HEK293 (cell line): ENCODE measurements around the gene NUDT3.
A peak's percentile ranks its signal among the peaks of the same experiment; 100 is the strongest.

ENCODE experiments used
- CTCF ChIA-PET: fragments of 350-600 bp; formaldehyde crosslinking; extraction: SDS; loops from one replicate; lab custom pipeline; 2021; ENCODE audit warnings: antibody characterized with exemption; lab: Yijun Ruan, JAX
- POLR2A ChIA-PET: fragments of 300-600 bp; formaldehyde crosslinking; extraction: SDS; loops from one replicate; lab custom pipeline; 2020; ENCODE audit warnings: antibody characterized with exemption, inconsistent platforms; lab: Yijun Ruan, JAX
- H3K27ac ChIP-seq: fragments of 200-500 bp; sonication (Bioruptor generic); 2 replicates; pipeline ENCODE4 v1.5.1; 2014; ENCODE audit warnings: low read depth, low read length, control low read depth, inconsistent platforms; ENCODE audit errors: extremely low read depth
- H3K36me3 ChIP-seq, 2 experiments: fragments of 200-500 bp in 1 of 2; sonication (Bioruptor generic) in 1 of 2; 1 replicate in 1 of 2; 2 replicates in 1 of 2; pipeline ENCODE4 v1.5.1; 2014 to 2017; ENCODE audit warnings: inconsistent platforms in 2 of 2, low read length in 2 of 2; ENCODE audit not compliant: control insufficient read depth in 2 of 2, insufficient read depth in 1 of 2
- H3K4me1 ChIP-seq: fragments of 200-500 bp; sonication (Bioruptor generic); 2 replicates; pipeline ENCODE4 v1.5.1; 2014; ENCODE audit warnings: mild to moderate bottlenecking, low read length, inconsistent platforms; ENCODE audit not compliant: control insufficient read depth, insufficient read depth
- H3K4me3 ChIP-seq: 2 replicates; pipeline ENCODE4 v1.5.1; 2011; ENCODE audit warnings: low read depth, mild to moderate bottlenecking, control low read depth, low read length, moderate library complexity
- H3K9me3 ChIP-seq: fragments of 200-500 bp; sonication (Bioruptor generic); 2 replicates; pipeline ENCODE4 v1.5.1; 2014; ENCODE audit warnings: low read depth, low read length, inconsistent platforms; ENCODE audit not compliant: control insufficient read depth, insufficient read depth
- BCL11B ChIP-seq: fragments of 450-650 bp; formaldehyde crosslinking; IDR thresholded peaks from 2 replicates; pipeline ENCODE4 v1.5.1; 2016; ENCODE audit warnings: low read depth, missing biosample characterization, missing genetic modification characterization
- FEZF1 ChIP-seq: fragments of 450-650 bp; formaldehyde crosslinking; IDR thresholded peaks from 2 replicates; pipeline ENCODE4 v1.5.1; 2016; ENCODE audit warnings: missing biosample characterization, missing genetic modification characterization
- GLI4 ChIP-seq: fragments of 450-650 bp; formaldehyde crosslinking; IDR thresholded peaks from 2 replicates; pipeline ENCODE4 v1.5.1; 2016; ENCODE audit warnings: missing biosample characterization, missing genetic modification characterization
- GLIS2 ChIP-seq: fragments of 450-650 bp; formaldehyde crosslinking; IDR thresholded peaks from 2 replicates; pipeline ENCODE4 v1.5.1; 2016; ENCODE audit warnings: missing biosample characterization, missing genetic modification characterization
- KLF10 ChIP-seq: fragments of 450-650 bp; IDR thresholded peaks from 2 replicates; pipeline ENCODE4 v1.5.1; 2018; ENCODE audit warnings: missing biosample characterization, mild to moderate bottlenecking, missing genetic modification characterization
- OVOL3 ChIP-seq: fragments of 450-650 bp; formaldehyde crosslinking; IDR thresholded peaks from 2 replicates; pipeline ENCODE4 v1.5.1; 2016; ENCODE audit warnings: missing biosample characterization, missing genetic modification characterization
- ZBTB17 ChIP-seq: fragments of 450-650 bp; formaldehyde crosslinking; IDR thresholded peaks from 2 replicates; pipeline ENCODE4 v1.5.1; 2016; ENCODE audit warnings: missing biosample characterization, missing genetic modification characterization
- ZBTB8A ChIP-seq: fragments of 450-650 bp; formaldehyde crosslinking; IDR thresholded peaks from 2 replicates; pipeline ENCODE4 v1.5.1; 2016; ENCODE audit warnings: missing biosample characterization, missing genetic modification characterization
- ZFP41 ChIP-seq: fragments of 450-650 bp; formaldehyde crosslinking; IDR thresholded peaks from 2 replicates; pipeline ENCODE4 v1.5.1; 2016; ENCODE audit warnings: missing biosample characterization, missing genetic modification characterization, borderline replicate concordance
- ZNF560 ChIP-seq: fragments of 450-650 bp; formaldehyde crosslinking; IDR thresholded peaks from 2 replicates; pipeline ENCODE4 v1.5.1; 2017; ENCODE audit warnings: missing biosample characterization, missing genetic modification characterization, borderline replicate concordance
- ZNF600 ChIP-seq: fragments of 450-650 bp; formaldehyde crosslinking; IDR thresholded peaks from 2 replicates; pipeline ENCODE4 v1.5.1; 2016; ENCODE audit warnings: missing biosample characterization, missing genetic modification characterization
- ZNF830 ChIP-seq: fragments of 450-650 bp; IDR thresholded peaks from 2 replicates; pipeline ENCODE4 v1.5.0; 2018; ENCODE audit warnings: missing biosample characterization, missing genetic modification characterization, low read depth, mild to moderate bottlenecking, moderate library complexity
- ZNF843 ChIP-seq: fragments of 450-650 bp; formaldehyde crosslinking; IDR thresholded peaks from 2 replicates; pipeline ENCODE4 v1.5.1; 2016; ENCODE audit warnings: missing biosample characterization, missing genetic modification characterization
- ZXDB ChIP-seq: fragments of 450-650 bp; formaldehyde crosslinking; IDR thresholded peaks from 2 replicates; pipeline ENCODE4 v1.5.1; 2016; ENCODE audit warnings: missing biosample characterization, missing genetic modification characterization
- TF ChIP-seq, protein P1 (sequence below): fragments of 450-650 bp; formaldehyde crosslinking; IDR thresholded peaks from 2 replicates; pipeline ENCODE4 v1.5.1; 2016; ENCODE audit warnings: missing biosample characterization, missing genetic modification characterization
- TF ChIP-seq, protein P2 (sequence below): fragments of 450-650 bp; formaldehyde crosslinking; IDR thresholded peaks from 2 replicates; pipeline ENCODE4; 2016; ENCODE audit warnings: missing biosample characterization, missing genetic modification characterization
- TF ChIP-seq, protein P3 (sequence below): fragments of 450-650 bp; formaldehyde crosslinking; IDR thresholded peaks from 2 replicates; pipeline ENCODE4 v1.5.1; 2016; ENCODE audit warnings: missing biosample characterization, missing genetic modification characterization, low read depth
- TF ChIP-seq, protein P4 (sequence below): fragments of 450-650 bp; formaldehyde crosslinking; IDR thresholded peaks from 2 replicates; pipeline ENCODE4 v1.5.1; 2016; ENCODE audit warnings: missing biosample characterization, missing genetic modification characterization
- TF ChIP-seq, protein P5 (sequence below): fragments of 450-650 bp; formaldehyde crosslinking; IDR thresholded peaks from 2 replicates; pipeline ENCODE4 v1.5.1; 2016; ENCODE audit warnings: missing biosample characterization, missing genetic modification characterization
- TF ChIP-seq, protein P6 (sequence below): fragments of 450-650 bp; IDR thresholded peaks from 2 replicates; pipeline ENCODE4 v1.5.1; 2018; ENCODE audit warnings: missing biosample characterization, mild to moderate bottlenecking, missing genetic modification characterization

The NUDT3 gene

DNA sequence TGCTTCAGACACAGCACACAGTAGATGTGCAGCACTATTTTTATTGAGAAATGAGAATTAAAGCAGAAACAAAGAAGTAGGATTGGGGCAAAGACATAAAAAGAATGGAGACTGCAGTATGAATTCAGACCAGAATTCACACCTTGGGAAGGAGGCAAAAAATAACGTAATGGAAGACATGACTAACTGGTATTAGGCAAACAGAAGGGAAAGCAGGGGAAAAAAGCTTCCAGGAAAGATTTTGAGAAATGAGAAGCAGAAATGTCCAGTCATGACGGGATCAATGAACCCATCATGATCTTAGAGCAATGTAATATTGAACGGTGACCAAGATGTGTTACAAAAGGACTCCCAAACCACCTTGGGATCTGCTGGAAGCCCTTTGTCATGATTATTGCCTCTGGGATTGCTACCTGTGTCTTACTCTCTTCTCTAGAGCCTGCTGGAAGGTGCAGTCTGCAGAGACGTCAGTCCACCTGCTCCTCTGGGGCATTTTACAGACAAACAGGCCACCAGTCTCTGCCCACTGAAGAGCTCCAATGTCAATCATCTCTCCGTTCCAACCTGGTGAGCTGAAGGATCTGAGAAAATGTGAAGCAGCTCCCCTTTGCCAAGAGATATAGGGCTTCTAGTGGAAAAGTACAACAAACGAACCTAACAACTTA is 8.7 kb downstream of the NUDT3 start:
- H3K9me3 ChIP-seq = no peaks in the 10 kb centered on the region
- peaks cover 0 to 4% of the 10 kb centered on the region in 2 experiments; a peak in 1 of 3 replicates for H3K36me3 ChIP-seq
- POLR2A ChIA-PET = interaction anchor here (0.6 to 0.7 kb wide), 3 partner anchors 32 to 222 kb away, joined by 3 to 6 read pairs (median 4); no protein-coding TSS in a partner anchor
- TF ChIP-seq, protein P1, sequence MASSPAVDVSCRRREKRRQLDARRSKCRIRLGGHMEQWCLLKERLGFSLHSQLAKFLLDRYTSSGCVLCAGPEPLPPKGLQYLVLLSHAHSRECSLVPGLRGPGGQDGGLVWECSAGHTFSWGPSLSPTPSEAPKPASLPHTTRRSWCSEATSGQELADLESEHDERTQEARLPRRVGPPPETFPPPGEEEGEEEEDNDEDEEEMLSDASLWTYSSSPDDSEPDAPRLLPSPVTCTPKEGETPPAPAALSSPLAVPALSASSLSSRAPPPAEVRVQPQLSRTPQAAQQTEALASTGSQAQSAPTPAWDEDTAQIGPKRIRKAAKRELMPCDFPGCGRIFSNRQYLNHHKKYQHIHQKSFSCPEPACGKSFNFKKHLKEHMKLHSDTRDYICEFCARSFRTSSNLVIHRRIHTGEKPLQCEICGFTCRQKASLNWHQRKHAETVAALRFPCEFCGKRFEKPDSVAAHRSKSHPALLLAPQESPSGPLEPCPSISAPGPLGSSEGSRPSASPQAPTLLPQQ (tag by site-specific recombination) = no peak
- peak; percentile 50; the same call in 1 of the 2 replicates for TF ChIP-seq ZNF600 (tag by site-specific recombination)
- TF ChIP-seq, all 188 proteins: peak for 1
- Histone ChIP-seq H3K4me3 (no peak overlapping the region), H3K4me1 (peaks cover 26% of the 10 kb centered on the region), H3K27ac (peak overlapping the region; percentile 48)
- CTCF ChIA-PET = interaction anchor here (0.6 to 2.4 kb wide), 5 partner anchors 8 to 217 kb away, joined by 3 to 7 read pairs (median 3); no protein-coding TSS in a partner anchor

DNA sequence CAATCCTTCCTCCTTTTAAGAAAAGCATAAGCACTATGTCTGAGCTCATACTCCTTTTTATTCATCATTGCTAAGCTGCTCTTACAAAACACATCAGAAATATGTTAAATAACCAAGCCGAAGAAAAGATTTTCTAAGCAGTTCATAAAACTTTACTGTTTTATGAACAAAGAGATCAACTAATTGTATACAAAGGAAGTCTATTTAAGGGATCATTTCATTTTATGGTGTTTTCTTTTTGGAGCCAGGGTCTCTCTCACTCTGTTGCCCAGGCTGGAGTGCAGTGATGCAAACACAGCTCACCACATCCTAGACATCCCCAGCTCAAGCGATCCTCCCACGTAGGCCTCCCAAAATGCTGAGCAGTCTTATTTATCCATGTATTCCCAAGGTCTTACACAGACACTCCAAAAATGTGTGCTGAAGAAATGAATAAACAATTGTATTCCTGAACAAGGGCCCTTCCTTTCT is 9.3 kb downstream of the NUDT3 start:
- H3K27ac ChIP-seq = peak overlapping the region; percentile 48
- POLR2A ChIA-PET = interaction anchor here (0.6 to 0.7 kb wide), 3 partner anchors 32 to 221 kb away, joined by 3 to 6 read pairs (median 4); no protein-coding TSS in a partner anchor
- peak; percentile 75 for TF ChIP-seq ZNF843 (tag by site-specific recombination)
- TF ChIP-seq, protein P2, sequence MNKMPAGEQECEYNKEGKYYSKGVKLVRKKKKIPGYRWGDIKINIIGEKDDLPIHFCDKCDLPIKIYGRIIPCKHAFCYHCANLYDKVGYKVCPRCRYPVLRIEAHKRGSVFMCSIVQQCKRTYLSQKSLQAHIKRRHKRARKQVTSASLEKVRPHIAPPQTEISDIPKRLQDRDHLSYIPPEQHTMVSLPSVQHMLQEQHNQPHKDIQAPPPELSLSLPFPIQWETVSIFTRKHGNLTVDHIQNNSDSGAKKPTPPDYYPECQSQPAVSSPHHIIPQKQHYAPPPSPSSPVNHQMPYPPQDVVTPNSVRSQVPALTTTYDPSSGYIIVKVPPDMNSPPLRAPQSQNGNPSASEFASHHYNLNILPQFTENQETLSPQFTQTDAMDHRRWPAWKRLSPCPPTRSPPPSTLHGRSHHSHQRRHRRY (tag by site-specific recombination) = no peak
- TF ChIP-seq ZXDB (tag by site-specific recombination) = peak; percentile 43; the same call in 1 of the 2 replicates
- TF ChIP-seq BCL11B (tag by site-specific recombination) = no peak
- TF ChIP-seq, protein P3, sequence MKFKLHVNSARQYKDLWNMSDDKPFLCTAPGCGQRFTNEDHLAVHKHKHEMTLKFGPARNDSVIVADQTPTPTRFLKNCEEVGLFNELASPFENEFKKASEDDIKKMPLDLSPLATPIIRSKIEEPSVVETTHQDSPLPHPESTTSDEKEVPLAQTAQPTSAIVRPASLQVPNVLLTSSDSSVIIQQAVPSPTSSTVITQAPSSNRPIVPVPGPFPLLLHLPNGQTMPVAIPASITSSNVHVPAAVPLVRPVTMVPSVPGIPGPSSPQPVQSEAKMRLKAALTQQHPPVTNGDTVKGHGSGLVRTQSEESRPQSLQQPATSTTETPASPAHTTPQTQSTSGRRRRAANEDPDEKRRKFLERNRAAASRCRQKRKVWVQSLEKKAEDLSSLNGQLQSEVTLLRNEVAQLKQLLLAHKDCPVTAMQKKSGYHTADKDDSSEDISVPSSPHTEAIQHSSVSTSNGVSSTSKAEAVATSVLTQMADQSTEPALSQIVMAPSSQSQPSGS = peak; percentile 44
- TF ChIP-seq, protein P4, sequence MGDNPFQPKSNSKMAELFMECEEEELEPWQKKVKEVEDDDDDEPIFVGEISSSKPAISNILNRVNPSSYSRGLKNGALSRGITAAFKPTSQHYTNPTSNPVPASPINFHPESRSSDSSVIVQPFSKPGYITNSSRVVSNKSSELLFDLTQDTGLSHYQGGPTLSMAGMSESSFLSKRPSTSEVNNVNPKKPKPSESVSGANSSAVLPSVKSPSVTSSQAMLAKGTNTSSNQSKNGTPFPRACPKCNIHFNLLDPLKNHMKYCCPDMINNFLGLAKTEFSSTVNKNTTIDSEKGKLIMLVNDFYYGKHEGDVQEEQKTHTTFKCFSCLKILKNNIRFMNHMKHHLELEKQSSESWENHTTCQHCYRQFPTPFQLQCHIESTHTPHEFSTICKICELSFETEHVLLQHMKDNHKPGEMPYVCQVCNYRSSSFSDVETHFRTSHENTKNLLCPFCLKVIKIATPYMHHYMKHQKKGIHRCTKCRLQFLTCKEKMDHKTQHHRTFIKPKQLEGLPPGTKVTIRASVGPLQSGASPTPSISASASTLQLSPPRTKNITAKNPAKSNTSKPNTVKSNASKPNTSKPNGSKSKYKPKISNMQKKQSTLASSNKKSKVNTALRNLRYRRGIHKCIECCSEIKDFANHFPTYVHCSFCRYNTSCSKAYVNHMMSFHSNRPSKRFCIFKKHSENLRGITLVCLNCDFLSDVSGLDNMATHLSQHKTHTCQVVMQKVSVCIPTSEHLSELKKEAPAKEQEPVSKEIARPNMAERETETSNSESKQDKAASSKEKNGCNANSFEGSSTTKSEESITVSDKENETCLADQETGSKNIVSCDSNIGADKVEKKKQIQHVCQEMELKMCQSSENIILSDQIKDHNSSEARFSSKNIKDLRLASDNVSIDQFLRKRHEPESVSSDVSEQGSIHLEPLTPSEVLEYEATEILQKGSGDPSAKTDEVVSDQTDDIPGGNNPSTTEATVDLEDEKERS (tag by site-specific recombination) = no peak
- TF ChIP-seq ZBTB8A (tag by site-specific recombination) = peak; percentile 20; the same call in 1 of the 2 replicates
- no peak for TF ChIP-seq OVOL3 (tag by site-specific recombination)
- 0 out of 2 replicates have a peak, but pooled peaks have one; percentile 26 for TF ChIP-seq KLF10 (tag by site-specific recombination)
- no peak for TF ChIP-seq ZFP41
- TF ChIP-seq GLI4 (tag by site-specific recombination) = no peak
- TF ChIP-seq ZNF560 = no peak
- peak; percentile 87 for TF ChIP-seq FEZF1
- TF ChIP-seq, protein P5, sequence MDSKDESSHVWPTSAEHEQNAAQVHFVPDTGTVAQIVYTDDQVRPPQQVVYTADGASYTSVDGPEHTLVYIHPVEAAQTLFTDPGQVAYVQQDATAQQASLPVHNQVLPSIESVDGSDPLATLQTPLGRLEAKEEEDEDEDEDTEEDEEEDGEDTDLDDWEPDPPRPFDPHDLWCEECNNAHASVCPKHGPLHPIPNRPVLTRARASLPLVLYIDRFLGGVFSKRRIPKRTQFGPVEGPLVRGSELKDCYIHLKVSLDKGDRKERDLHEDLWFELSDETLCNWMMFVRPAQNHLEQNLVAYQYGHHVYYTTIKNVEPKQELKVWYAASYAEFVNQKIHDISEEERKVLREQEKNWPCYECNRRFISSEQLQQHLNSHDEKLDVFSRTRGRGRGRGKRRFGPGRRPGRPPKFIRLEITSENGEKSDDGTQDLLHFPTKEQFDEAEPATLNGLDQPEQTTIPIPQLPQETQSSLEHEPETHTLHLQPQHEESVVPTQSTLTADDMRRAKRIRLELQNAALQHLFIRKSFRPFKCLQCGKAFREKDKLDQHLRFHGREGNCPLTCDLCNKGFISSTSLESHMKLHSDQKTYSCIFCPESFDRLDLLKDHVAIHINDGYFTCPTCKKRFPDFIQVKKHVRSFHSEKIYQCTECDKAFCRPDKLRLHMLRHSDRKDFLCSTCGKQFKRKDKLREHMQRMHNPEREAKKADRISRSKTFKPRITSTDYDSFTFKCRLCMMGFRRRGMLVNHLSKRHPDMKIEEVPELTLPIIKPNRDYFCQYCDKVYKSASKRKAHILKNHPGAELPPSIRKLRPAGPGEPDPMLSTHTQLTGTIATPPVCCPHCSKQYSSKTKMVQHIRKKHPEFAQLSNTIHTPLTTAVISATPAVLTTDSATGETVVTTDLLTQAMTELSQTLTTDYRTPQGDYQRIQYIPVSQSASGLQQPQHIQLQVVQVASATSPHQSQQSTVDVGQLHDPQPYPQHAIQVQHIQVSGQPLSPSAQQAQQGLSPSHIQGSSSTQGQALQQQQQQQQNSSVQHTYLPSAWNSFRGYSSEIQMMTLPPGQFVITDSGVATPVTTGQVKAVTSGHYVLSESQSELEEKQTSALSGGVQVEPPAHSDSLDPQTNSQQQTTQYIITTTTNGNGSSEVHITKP = no peak
- TF ChIP-seq, protein P6, sequence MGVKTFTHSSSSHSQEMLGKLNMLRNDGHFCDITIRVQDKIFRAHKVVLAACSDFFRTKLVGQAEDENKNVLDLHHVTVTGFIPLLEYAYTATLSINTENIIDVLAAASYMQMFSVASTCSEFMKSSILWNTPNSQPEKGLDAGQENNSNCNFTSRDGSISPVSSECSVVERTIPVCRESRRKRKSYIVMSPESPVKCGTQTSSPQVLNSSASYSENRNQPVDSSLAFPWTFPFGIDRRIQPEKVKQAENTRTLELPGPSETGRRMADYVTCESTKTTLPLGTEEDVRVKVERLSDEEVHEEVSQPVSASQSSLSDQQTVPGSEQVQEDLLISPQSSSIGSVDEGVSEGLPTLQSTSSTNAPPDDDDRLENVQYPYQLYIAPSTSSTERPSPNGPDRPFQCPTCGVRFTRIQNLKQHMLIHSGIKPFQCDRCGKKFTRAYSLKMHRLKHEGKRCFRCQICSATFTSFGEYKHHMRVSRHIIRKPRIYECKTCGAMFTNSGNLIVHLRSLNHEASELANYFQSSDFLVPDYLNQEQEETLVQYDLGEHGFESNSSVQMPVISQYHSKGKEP (tag by site-specific recombination) = no peak
- 0 out of 2 replicates have a peak, but pooled peaks have one; percentile 22 for TF ChIP-seq ZBTB17 (tag by site-specific recombination)
- TF ChIP-seq GLIS2 = no peak
- TF ChIP-seq ZNF830 (tag by site-specific recombination) = no peak

More for the DNA sequence above, 9.3 kb downstream of the NUDT3 start:
- Histone ChIP-seq H3K9me3 (no peaks in the 10 kb centered on the region), H3K36me3 (peaks cover 0 to 4% of the 10 kb centered on the region in 2 experiments; a peak in 1 of 3 replicates), H3K4me3 (no peak overlapping the region), H3K4me1 (peaks cover 26% of the 10 kb centered on the region)
- CTCF ChIA-PET = interaction anchor here (0.6 to 2.4 kb wide), 2 partner anchors 48 to 134 kb away, joined by 3 to 7 read pairs; no protein-coding TSS in a partner anchor
